OCI-LY1 (cell line): ENCODE results near the gene ABCD3.

Experiments used
- EZH2 ChIP-seq: fragments of 200-600 bp; sonication (generic), shearing (Covaris generic); IDR thresholded peaks from 2 replicates; pipeline ENCODE4 v1.8.0; 2017; ENCODE audit warnings: borderline replicate concordance, mixed run types, mild to moderate bottlenecking, antibody characterized with exemption, low read length, moderate library complexity, mixed read lengths
- TF ChIP-seq, protein P1 (sequence below): fragments of 200-600 bp; sonication (generic), shearing (Covaris generic); IDR thresholded peaks from 2 replicates; pipeline ENCODE4 v1.5.1; 2017; ENCODE audit warnings: mild to moderate bottlenecking, antibody characterized with exemption, low read length, moderate library complexity, mixed read lengths

GRCh38 chr1:94475232-94475631 lies 57.0 kb downstream of the ABCD3 start:
- TF ChIP-seq, protein P1, sequence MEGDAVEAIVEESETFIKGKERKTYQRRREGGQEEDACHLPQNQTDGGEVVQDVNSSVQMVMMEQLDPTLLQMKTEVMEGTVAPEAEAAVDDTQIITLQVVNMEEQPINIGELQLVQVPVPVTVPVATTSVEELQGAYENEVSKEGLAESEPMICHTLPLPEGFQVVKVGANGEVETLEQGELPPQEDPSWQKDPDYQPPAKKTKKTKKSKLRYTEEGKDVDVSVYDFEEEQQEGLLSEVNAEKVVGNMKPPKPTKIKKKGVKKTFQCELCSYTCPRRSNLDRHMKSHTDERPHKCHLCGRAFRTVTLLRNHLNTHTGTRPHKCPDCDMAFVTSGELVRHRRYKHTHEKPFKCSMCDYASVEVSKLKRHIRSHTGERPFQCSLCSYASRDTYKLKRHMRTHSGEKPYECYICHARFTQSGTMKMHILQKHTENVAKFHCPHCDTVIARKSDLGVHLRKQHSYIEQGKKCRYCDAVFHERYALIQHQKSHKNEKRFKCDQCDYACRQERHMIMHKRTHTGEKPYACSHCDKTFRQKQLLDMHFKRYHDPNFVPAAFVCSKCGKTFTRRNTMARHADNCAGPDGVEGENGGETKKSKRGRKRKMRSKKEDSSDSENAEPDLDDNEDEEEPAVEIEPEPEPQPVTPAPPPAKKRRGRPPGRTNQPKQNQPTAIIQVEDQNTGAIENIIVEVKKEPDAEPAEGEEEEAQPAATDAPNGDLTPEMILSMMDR: no peak
- no peak for TF ChIP-seq EZH2
